ENCODE measurements around the gene DBR1.
"Not testable (repeated sequence)": the region's sequence is repeated elsewhere in the genome, so short reads cannot be mapped to it uniquely, and the experiment has no call there.

The DBR1 gene

DNA sequence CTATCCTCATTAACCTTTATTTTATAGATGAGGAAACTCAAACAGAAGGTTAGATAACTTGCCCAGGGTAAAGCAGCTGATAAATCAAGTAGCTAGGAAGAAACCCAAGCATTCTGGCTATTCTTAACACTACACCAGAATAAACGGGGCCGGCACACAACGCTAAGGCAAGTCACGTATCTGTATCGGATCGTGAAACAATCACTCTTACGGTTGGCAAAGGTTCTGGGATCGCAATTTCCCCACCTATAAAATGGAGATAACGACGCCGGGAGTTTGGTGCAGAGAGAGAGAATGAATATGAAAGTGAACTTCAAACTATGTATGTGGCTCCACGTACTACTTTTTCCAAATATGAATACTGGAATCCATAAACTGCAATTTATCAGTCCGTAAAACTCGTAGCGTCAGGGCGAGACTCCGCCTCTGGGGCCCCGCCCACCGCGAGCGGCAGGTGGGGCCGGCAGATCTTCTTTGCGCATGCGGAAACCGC lies 12.1 kb upstream of the DBR1 start:
- DNase-seq: peak; percentile 95

DNA sequence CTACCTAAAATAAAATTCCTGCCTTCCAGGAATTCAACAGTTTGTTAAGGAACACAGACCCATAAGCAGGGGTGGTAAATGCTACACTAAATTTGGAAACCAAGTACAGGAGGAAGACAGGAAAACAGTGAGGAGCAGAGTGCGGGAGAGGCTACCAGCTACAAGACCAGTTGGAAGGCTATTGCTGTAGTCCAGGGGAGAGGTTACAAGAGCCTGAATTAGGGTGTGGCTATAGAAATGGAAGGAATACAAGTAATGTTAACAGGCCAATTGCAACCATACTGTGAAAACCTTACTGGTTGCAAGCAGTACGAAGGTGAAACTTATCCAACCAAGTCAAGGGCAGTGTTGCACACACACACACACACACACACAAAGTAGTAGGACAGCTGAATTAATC lies 11.5 kb upstream of the DBR1 start:
- DNase-seq: no peak

DNA sequence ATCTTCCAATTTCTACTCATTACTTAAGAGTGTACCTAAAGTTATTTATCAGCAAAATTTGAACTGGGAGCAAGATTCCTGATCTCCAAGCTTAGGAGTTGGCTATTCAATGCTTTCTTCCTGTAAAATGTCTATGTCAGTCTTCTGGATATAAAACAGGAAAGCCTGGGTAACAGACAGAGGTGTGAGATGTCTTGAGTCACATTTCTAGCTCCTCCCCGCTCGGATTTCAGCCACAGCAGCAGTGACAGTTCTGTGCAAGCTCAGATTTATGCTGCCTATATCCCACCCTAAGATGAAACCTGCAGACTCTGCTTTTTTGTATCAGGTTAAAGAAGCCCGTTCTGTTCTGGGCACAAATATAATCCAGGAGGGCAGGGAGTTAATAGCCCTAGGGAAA lies 10.3 kb upstream of the DBR1 start:
- no peak for DNase-seq

DNA sequence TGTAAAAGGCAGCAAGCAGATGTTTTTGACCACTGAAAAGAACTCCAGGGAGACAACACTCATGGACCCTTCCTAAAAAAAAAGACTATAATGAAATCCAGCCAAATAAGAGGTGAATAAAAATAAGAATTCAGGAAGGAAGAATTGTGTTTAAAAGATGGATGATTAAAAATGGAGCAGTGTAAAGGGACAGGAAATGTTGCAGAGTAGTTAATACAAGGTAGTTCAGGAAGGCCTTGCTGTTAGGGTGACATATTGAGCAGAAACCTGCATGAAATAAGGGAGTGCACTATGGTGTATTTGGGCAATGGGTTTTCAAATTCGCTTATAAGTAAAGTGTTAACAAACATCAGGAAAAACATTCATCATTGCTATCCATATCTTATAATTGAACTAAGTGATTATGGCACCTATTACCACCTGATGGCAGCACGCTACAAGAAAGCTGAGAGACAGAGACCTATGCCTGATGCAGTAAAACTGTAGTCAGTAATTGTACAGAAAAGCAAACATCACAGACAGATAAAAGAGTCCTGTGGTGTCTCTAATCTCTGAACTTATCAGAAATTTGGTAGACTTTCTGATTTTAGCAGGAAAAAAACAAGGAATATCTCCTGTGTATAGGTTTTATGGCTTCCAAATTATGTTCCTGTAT lies 5.8 kb upstream of the DBR1 start:
- DNase-seq: no peak

DNA sequence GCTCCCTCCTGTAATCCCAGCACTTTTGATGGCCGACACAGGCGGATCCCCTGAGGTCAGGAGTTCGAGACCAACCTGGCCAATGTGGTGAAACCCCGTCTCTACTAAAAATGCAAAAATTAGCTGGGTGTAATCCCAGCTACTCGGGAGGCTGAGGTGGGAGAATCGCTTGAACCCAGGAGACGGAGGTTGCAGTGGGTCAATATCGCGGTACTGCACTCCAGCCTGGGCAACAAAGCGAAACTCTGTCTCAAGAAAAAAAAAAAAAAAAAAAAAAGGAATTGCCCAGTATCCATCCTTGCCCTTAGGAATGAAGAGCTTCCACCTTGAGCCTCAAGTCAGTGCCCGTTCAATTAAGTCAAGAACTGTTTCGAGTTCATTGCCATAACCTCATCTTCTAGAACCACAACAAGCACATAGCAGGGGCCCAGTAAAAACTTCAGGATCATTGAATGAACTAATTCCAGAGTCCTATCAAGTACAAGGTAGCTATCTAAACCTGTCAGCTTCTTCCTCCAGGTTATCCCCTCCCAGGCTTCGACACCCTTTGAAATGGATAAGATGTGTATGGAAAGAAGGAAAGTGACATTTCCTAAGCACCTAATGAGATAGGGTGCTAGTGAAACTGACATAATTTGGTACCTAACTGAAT lies 826 bp downstream of the DBR1 start:
- no peak for DNase-seq

DNA sequence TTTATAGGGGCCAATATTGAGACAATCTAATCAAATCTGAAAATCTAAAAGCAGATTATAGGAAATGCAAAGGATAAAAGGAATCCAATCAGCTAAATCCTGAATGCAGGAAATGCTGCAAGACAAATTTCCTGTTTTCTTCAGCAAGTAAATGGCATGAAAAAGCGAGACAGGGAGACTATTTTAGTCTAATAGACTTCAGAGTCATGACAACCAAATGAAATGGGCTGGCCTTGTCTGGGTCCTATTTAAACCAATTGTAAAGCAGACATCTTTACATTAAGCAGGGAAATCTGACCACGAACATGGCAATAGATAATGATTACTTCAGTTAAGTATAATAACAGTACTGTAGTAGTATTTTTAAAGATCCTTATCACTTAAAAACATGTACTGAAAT lies 2.1 kb downstream of the DBR1 start:
- no peak for DNase-seq

DNA sequence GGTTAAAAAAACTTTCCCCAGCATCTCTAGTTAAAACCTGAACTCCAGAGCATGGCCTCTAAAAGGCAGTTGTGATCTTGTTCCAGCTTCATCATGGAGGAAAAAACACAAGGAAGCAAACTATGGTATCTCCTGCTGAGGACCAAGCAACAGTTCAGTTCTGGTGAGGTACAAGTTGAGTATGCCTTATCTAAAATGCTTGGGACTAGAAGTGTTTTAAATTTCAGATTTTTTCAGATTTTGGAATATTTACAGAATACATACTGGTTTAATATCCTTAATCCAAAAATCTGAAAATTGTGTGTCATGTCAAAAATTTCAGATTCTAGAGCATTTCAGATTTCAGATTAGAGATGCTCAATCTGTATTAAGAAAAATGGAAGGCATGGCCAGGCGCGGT lies 9.7 kb downstream of the DBR1 start:
- no peak for DNase-seq

DNA sequence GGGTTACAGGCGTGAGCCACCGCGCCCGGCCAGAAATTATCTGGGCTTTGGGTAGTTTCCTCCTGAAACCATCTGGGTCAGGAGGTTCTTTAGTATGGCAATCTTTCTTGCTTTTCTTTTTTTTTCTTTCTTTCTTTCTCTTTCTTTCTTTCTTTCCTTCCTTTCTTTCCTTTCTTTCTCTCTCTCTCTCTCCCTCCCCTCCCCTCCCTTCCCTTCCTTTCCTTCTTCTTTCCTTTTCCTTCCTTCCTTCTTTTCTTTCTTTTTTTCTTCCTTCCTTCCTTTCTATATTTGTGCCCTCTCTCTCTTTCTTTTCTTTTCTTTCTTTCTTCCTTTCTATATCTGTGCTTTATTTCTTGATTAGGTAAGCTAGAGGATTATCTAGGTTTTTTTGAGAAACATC lies 17.0 kb downstream of the DBR1 start:
- DNase-seq: no peak

DNA sequence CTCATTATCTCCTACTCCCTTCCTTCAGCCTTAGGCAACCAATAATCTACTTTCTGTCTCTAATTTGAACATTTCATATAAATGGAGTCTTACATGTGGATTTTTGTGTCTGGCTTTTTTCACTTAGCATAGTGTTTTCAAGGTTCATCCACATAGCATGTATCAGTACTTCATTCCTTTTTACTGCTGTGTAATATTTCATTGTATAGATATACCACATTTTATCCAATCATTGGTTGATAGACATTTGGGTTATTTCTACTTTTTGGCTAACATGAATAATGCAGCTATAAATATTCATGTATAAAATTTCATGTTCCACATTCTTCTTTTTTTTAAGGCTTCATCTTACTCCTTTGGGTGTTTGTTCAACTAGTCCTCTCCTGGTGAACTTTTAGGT lies 20.2 kb downstream of the DBR1 start:
- DNase-seq: no peak

DNA sequence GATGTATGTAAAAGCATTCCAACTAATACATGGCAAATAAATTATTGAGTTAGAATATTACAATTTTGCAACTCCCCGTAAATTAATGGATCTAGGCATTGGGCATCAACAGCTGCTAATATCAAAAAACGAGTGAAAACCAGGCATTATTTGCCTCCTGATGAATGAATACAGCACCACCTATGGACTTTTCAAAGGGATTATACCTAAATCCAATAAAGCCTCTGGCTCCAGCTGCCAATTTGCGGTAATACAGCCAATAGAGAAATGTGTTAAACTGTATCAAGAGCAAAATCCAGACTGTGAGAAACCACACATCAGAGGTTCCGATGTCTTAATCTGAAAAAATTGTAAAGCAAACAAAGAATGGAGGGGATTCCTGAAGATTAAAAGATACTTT lies 26.2 kb downstream of the DBR1 start:
- DNase-seq: no peak

DNA sequence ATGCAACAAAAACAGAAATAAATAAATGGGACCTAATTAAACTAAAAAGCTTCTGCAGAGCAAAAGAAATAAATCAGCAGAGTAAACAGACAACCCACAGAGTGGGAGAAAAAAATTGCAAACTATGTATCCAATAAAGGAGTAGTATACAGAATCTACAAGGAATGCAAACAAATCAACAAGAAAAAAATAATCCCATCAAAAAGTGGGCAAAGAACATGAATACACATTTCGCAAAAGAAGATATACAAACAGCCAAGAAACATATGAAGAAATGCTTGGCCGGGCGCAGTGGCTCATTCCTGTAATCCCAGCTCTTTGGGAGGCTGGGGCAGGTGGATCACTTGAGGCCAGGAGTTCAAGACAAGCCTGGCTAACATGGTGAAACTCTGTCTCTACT lies 32.5 kb downstream of the DBR1 start:
- DNase-seq: not testable (repeated sequence)

DNA sequence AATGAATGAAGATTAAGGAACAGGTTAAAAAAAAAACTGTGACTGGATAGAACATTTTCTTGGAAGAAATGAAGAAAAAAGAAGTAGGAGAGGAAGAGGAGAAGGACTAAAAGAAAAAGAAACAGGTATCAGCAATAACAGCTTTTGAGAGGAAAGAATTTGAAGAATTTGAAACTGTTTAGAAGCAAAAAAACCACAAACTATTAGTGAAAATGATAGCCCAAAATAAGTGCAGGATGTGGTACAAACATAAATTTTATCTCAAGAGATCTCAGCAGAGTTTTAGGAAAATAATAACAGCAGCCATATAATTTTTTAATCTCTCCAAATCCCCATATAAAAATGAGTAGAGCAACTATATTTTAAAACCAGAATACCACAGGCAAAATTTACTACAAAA lies 33.8 kb downstream of the DBR1 start:
- DNase-seq: no peak

DNA sequence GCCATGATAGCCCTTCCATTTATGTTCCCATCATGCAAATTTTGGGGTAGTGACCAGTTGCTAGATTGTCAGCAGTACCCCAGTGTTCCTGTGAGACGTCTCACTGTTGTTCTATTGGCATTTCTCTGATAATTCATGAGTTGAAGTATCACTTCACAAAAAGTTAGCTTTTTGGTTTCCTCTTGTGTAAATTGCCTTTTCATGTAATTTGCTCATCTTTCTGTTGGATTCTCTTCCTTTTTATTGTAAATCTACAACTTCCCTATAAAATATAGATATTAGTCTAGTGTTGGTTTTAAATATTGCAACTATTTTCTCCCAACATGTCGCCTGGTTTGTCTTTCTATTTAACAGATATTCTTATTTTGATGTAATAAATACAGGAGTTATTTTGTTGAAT lies 35.0 kb downstream of the DBR1 start:
- DNase-seq: no peak

DNA sequence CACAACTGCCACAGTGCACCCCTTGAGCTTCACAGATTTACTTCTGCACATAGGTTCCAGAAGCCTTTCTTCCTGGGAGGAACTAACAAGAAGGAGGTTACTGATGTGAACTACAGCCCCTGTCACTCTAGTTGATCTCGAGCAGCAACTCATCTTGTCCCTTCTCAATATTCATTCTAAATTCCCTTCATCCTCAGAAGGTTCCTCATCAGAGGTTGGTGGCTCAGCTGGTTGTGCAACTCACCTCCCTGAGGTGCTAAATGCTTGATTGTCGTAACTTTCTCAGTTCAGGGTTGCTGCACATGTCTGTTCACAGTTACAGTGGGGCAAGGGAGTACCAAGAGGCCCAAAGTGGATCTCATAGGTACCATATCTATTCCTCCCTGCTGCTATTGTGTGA lies 36.9 kb downstream of the DBR1 start:
- no peak for DNase-seq

DNA sequence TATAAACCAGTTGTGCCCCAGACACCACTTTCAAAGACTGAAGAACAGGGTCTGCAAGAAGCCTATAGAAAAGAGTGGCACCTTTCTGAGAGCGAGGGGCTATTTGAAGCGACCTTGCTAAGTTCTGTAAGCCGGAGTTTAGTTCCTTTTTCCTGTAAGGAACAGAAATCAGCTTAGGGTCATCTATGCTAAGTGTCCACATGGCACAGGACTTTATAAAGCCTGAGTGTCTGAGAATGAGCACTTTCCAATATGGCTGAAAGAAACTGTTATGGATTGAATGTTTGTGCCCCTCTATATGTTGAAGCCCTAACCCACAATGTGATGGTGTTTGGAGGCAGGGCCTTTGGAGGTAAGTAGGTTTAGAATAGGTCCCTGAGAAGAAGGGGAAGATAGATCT lies 38.5 kb downstream of the DBR1 start:
- no peak for DNase-seq

DNA sequence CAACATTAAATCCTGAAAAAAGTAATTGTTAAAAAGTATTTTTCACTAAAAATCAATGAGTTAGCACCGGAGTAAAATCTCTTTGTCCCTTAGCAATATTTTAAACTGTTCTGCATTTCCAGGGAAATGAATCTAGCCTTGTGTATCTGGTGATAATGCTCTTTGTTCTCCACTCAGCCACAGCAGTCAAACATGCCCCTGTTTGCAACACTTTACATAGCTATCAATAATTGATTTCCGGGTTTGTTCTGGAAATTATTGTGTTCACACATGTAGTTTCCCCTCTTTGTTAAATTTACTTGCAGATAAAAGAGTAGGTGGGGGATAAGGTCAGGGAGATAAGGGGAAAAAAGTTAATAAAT lies 38.9 kb downstream of the DBR1 start:
- DNase-seq: no peak

DNA sequence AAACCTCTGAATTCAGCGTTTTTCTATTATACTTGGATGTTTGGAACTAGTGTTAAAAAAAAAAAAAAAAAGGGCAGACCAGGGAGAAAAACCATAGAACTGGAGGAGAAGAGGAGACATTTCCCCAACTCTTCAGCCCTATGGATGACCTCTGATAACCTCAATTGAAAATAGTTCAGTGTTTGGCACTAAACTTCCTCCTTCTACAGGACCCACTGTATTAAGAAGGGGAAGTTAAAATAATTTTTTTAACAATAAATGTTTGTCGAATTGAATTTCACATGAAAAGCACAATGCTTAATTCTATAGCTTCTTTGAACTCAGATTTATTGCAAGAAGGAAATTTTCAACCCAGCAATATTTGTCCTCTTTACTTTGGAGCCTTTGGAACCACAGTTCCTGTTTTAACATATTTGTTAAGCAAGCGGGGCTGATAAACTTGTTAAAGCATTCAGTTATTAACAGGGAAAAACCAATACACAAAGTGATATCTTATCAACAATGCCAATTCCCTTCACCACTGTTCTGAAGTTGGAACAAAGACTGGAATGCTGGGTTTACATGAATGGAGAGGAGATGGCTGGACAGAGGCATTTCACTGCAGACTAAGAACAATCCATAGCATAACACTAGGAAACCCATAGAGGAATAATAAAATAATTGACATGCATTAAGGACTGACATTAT lies 39.4 kb downstream of the DBR1 start:
- DNase-seq: no peak

DNA sequence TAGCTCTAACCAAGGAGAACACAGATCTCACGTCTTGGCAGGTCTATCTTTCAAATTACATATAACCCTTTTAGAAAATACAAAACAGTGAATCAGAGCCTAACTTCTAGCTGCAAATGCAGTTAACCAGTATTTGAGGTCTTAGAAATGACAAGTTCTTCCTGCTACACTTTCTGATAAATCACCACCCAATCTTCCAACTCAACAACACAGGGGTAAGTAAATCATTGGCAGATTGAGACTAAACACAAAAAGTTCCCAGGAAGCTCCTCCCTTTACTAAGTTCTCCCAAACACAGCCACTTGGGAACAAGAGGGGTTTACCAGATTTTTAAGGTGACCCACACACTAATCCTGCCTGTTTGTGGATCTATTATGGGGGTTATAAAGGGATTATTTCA lies 42.5 kb downstream of the DBR1 start, which contains the start of gene A4GNT:
Gene A4GNT, minus strand, starts transcription at position 152 of the 400 bp plus-strand sequence. CDS start 1,134 bp downstream, outside the sequence.
- DNase-seq: no peak

DNA sequence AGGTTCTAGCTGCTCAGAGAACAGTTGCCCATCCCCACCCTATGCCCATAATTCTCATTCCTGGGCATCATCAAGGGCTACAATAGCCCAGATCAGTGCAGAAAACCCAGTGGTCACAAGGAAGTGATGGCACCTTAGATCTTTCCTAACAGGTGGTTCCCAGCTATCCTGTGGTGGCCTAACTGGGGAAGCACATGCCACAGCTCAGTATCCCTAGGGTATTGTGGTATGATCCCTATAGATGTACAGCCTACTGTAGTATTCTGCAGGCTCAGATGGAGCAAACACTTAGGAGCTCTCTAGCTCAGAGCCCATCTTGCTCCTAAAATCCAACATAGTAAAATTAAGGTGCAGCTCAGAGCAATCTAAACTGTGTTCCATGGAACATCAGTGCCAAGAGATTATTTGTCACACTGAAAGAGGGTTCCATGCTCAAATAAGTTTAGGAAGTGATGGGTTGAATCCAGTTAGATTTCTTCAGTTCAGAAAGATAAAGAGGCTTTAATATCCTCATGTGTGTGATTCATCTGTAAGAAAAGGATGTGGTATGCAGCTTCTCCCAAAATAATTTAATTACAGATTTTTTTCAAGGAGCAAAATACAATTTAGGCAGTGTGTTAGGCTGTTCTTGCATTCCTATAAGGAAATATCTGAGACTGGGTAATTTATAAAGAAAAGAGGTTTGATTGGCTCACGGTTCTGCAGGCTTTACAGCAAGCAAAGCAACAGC lies 46.9 kb downstream of the DBR1 start:
- no peak for DNase-seq

DNA sequence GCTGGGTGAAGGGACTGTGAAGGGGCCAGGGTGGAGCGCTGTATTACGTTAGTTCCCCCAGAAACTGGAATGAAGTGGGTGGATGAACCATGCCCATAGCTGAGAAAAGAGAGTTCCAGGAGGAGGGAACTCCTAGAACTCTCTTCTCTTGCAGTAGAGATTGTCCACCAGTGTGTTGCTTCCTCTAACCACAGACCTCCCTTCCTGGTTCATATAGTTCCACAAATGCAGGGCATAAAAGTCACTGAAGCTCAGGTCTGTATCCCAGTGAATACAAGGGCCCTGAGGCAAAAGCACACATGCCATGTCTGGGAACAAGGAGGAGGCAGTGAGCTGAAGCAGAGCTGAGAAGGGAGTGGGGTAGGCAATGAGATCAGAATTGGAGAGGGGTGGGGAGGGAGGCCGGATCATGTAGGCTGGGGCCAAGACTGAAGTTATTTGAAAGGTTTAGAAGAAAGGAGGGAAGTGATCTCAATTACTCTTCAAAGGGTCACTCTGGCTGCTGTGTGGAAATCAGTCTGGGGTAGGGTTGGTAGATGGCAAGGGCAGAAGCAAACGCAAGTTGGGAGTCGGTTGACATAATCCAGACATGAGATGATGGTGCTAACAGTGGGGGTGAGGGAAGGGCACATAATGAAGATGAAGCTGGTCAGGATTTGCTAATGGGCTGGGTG lies 49.0 kb downstream of the DBR1 start:
- DNase-seq: no peak

DNA sequence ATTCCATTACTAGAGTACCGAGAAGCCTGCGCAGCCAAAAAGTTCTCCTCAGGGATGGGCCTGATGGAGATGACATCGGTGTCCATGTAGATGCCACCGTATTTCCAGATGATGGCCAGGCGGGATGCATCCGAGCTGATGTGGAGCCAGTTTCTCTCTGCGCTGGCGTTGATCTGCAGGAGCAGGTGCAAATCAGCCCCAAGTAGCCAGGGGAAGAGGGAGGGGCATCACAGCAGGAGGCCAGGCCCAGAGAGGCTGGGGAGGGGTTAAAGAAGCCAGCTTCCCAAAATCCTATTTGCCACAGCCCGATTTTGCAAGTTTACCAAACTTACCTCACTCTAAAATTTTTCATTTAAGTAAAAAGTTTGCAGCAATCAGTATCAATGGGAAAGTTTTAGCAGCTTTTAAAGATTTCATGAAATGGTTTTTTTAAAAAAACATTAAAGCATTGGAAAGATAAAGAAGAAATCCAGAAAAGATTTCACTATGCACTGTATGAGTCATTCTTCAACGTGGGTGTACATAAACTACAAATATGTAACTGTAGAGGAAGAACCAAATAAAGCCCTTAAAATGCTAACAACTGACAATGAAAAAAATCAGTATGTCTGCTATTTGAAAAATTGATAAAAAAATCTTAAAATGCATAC lies 49.9 kb downstream of the DBR1 start:
- no peak for DNase-seq

DNA sequence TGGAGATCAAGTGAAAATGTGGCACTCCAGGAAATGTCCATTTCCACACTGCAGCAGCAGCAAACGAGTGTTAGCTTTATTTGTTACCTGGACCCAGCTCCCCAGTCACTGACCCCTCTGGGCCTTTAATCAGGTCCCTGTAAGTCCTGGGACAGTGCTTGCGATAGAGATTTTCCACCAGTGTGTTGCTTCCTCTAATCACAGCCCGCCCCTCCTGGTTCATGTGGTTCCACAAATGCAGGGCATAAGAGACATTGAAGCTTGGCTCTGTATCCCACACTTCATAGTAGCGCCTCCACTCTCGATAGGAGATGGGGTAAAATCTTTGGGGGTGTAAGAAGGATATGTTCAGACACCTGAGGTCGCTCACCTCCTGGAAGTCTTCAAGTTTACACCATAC lies 50.5 kb downstream of the DBR1 start:
- no peak for DNase-seq

DNA sequence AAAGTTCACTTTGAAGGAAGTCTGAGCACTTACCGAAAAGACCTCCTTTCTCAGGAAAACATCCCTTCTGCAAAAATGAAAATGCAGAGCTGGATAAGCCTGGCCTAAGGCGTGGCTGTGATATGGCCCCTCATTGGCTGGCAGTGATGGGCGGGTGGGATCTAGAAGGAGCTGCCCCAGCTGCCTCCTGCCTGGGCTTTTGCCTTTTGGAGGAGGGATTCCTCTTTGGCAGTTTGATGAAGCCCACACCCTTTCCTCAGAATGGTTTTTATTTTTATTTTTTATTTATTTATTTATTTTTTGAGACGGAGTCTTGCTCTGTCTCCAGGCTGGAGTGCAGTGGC lies 55.3 kb downstream of the DBR1 start:
- no peak for DNase-seq

Measured in femur (tissue), 1 donor.